Panc1 (cell line): ENCODE results near the gene SLC4A5. TPM values are rescaled to one million over a fixed set of nuclear protein-coding genes. Genes with fewer than 3 reads are reported as not detected.

Experiments used
- ATAC-seq: fragments of 200-7000 bp; cut with Tn5 transposase; 2 replicates; pipeline ENCODE4 v1.9.1; 2020; ENCODE audit warnings: mild to moderate bottlenecking, moderate library complexity
- BruUV-seq: library from RNA; stranded (reverse); fragments of 400-500 nt; replicated peaks from 2 replicates; lab custom pipeline; 2021; lab: Mats Ljungman, UMichigan
- CTCF ChIA-PET: fragments of 300-600 bp; sonication (Branson Sonifier 250); formaldehyde crosslinking; loops from one replicate; lab custom pipeline; 2022; ENCODE audit warnings: antibody characterized with exemption; lab: Charles Lee
- POLR2A ChIA-PET: fragments of 300-600 bp; sonication (Branson Sonifier 250); formaldehyde crosslinking; loops from one replicate; lab custom pipeline; 2022; ENCODE audit warnings: antibody characterized with exemption; lab: Charles Lee
- DNase-seq: peaks from one replicate; pipeline ENCODE4 v3.0.0-alpha.2; 2010; ENCODE audit warnings: low read depth, low spot score
- H3K27ac ChIP-seq: 2 replicates; pipeline ENCODE4 v1.5.1; 2011; ENCODE audit warnings: mild to moderate bottlenecking, low read length, inconsistent platforms
- H3K27me3 ChIP-seq: fragments of 200-500 bp; sonication (Bioruptor generic); 2 replicates; pipeline ENCODE4 v1.6.0; 2014; ENCODE audit warnings: low read length, inconsistent platforms; ENCODE audit not compliant: control insufficient read depth, insufficient read depth
- H3K36me3 ChIP-seq: fragments of 200-500 bp; sonication (Bioruptor generic); 2 replicates; pipeline ENCODE4 v1.5.1; 2014; ENCODE audit warnings: inconsistent platforms, mild to moderate bottlenecking, low read length, moderate library complexity; ENCODE audit not compliant: control insufficient read depth, insufficient read depth
- H3K4me1 ChIP-seq: 2 replicates; pipeline ENCODE4 v1.5.1; 2011; ENCODE audit warnings: inconsistent platforms, mild to moderate bottlenecking, low read length, moderate library complexity; ENCODE audit not compliant: control insufficient read depth, insufficient read depth
- H3K4me3 ChIP-seq, 2 experiments: 2 replicates each; pipeline ENCODE4 v1.5.1; 2011 to 2012; ENCODE audit warnings: low read depth in 2 of 2, low read length in 2 of 2, mild to moderate bottlenecking in 2 of 2, inconsistent platforms in 1 of 2, moderate library complexity in 1 of 2
- H3K9me3 ChIP-seq: fragments of 200-500 bp; sonication (Bioruptor generic); 2 replicates; pipeline ENCODE4 v1.5.1; 2014; ENCODE audit warnings: low read depth, mild to moderate bottlenecking, inconsistent platforms, low read length, moderate library complexity; ENCODE audit not compliant: control insufficient read depth, insufficient read depth
- CTCF ChIP-seq: fragments of 450-650 bp; IDR thresholded peaks from 2 replicates; pipeline ENCODE4 v1.5.1; 2017; ENCODE audit warnings: mild to moderate bottlenecking
- POLR2AphosphoS5 ChIP-seq: IDR thresholded peaks from 2 replicates; pipeline ENCODE4 v1.6.1; 2012; ENCODE audit warnings: mild to moderate bottlenecking, low read depth, low read length, moderate library complexity
- REST ChIP-seq, 2 experiments: IDR thresholded peaks; 2 replicates each; pipeline ENCODE4 v1.6.1; 2011 to 2012; ENCODE audit warnings: low read depth in 2 of 2, control low read depth in 1 of 2, low read length in 1 of 2, mild to moderate bottlenecking in 1 of 2, moderate library complexity in 1 of 2; ENCODE audit not compliant: insufficient read depth in 1 of 2
- SIN3A ChIP-seq: IDR thresholded peaks from 2 replicates; pipeline ENCODE4 v1.6.1; 2012; ENCODE audit warnings: low read depth, mild to moderate bottlenecking, low read length, moderate library complexity, borderline replicate concordance; ENCODE audit not compliant: insufficient read depth
- TCF7L2 ChIP-seq: IDR thresholded peaks from 2 replicates; pipeline ENCODE4 v1.6.1; 2011; ENCODE audit warnings: mild to moderate bottlenecking, low read depth, low read length, inconsistent platforms
- in situ Hi-C: cut with HindIII; loops from 2 replicates; pipeline ENCODE4 v1.10.0; 2016; ENCODE audit warnings: low sequenced_read_pairs, low pct_unique_long_range_greater_than_20kb
- intact Hi-C: fragments of 100-400 bp; cut with micrococcal nuclease; formaldehyde crosslinking; loops from one replicate; pipeline ENCODE4 v1.10.0; 2022; ENCODE audit not compliant: unreplicated experiment
- total RNA-seq: library from RNA; stranded (reverse); gene quantifications from one replicate; pipeline ENCODE4 v1.2.1, GENCODE V29; 2021; ENCODE audit not compliant: unreplicated experiment

Gene SLC4A5
- total RNA-seq, 1 experiment from 2014 or later: 1.2 TPM

- Histone ChIP-seq H3K9me3 (no peaks in the 10 kb centered on the region), H3K4me1 (no peaks in the 10 kb centered on the region), H3K4me3 (no peak overlapping the region), H3K27ac (no peak overlapping the region), H3K36me3 (no peaks in the 10 kb centered on the region), H3K27me3 (no peaks in the 10 kb centered on the region; the same call in none of the 2 replicates)
- no peak for DNase-seq
- no TSS peak for BruUV-seq
- ChIA-PET POLR2A (interaction anchor here (0.7 kb wide), 1 partner anchor 83 kb away, joined by 15 read pairs; no protein-coding TSS in a partner anchor), CTCF (no interaction called here)
- no peak for TF ChIP-seq POLR2AphosphoS5
- no peak for TF ChIP-seq SIN3A
- no peak for TF ChIP-seq CTCF
- no peak for TF ChIP-seq TCF7L2
- no peak for TF ChIP-seq REST (IDR thresholded peaks at IDR 0.05; ENCODE audit: insufficient read depth in 1 of 2, low read depth in 2 of 2, low read length in 1 of 2)
- ATAC-seq: no peak
- in situ Hi-C loops: no loop called here
- intact Hi-C loops: no loop called here
Observed at GRCh38 chr2:74312913-74313312, 30.3 kb downstream of the SLC4A5 start.

- no peaks in the 10 kb centered on the region for H3K36me3 ChIP-seq
- ATAC-seq (no peak), DNase-seq (no peak)
- H3K27ac ChIP-seq: no peak overlapping the region
- no TSS peak for BruUV-seq
- no peaks in the 10 kb centered on the region; the same call in 1 of the 2 replicates for H3K27me3 ChIP-seq
- H3K9me3 ChIP-seq: no peaks in the 10 kb centered on the region
- ChIA-PET POLR2A (no interaction called here), CTCF (interaction anchor here (1.2 kb wide), 1 partner anchor 58 kb away, joined by 3 read pairs; no protein-coding TSS in a partner anchor)
- H3K4me1 ChIP-seq: no peaks in the 10 kb centered on the region
- no peak for TF ChIP-seq POLR2AphosphoS5
- no peak for TF ChIP-seq SIN3A
- TF ChIP-seq CTCF: no peak
- TF ChIP-seq REST (IDR thresholded peaks at IDR 0.05; ENCODE audit: insufficient read depth in 1 of 2, low read depth in 2 of 2, low read length in 1 of 2): no peak
- no peak for TF ChIP-seq TCF7L2
- intact Hi-C loops (no loop called here), in situ Hi-C loops (no loop called here)
- no peak overlapping the region for H3K4me3 ChIP-seq
Observed at GRCh38 chr2:74307720-74308119, 35.5 kb downstream of the SLC4A5 start.
